GM19455 (cell line): ENCODE data around the gene ADIRF.

ENCODE experiments used
- ATAC-seq: cut with Tn5 transposase; IDR thresholded peaks from one replicate; pipeline ENCODE4 v1.9.1; 2021; ENCODE audit not compliant: unreplicated experiment

ADIRF gene

GRCh38 chr10:86960003-86960862 is 8.0 kb upstream of the ADIRF start:
- peak; percentile 65 for ATAC-seq

GRCh38 chr10:86960863-86961434 is 7.3 kb upstream of the ADIRF start:
- ATAC-seq, result no peak

- ATAC-seq, result no peak
Observed at GRCh38 chr10:86961481-86962091, 6.7 kb upstream of the ADIRF start.

GRCh38 chr10:86962136-86962980 is 5.9 kb upstream of the ADIRF start:
- no peak for ATAC-seq

GRCh38 chr10:86962981-86963310 is 5.3 kb upstream of the ADIRF start:
- no peak for ATAC-seq

DNA sequence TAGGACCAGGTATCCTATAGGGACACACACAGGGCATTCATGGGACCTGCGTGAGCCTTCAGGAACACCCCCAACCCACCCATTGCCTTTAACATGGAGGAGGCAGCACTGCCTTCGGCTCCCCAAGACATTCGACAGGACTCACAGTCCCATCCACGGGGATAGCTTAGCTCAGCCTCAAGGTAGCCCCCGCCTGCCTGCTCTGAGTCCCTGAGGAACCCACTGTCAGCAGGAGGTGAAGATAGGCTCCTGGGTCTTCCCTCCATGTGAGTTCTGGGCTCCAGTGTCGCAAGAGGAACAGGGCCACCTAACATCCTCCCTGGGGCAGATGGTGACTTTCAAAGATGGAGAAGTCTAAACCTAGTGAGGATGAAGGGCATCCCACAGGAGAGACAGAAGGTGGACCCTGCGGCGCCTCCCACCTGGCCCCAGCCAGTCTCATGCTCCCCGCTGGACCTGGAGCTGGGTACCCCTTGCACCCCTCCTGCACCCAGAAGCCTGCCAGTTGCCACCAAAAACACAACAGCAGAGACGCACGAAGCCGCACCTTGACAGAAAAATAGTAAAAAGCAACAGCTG is 4.9 kb upstream of the ADIRF start:
- no peak for ATAC-seq

DNA sequence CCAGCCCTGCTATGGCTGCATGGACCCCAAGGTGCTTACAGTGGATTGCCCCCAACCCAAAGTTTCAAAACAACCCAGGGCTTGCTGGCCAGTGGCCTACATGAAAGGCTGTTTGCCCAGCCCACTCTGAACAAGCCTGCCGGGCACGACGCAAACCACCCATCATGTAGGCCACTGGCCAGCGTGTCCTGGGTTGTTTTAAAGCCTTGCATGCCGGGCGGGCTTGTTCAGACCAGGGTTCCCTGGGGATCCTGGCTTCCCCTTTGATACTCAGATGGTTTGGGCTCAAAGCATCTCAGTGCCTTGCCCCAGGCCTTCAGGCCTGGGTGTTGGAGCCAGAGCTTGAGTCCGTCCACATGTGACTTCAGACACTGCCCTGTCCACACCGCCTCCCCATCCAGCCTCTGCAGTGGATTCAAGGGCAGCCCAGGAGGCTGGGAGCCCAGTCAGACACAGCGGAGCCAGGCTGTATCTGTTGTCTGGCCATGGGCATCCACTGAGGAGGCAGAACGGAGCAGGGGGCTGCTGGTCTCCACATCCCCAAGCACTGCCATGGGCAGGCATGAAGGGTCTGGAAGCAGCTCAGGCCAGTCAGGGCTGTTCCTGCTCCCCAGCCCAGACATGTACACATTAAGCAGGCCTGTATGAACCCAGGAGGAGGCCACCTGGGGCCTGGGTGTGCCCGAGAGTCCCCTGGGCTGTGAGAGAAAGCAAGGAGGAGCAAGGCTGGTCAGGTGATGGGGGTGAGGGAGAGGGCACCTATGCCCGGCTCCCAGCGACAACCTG is 4.0 kb upstream of the ADIRF start:
- ATAC-seq, result no peak

GRCh38 chr10:86964847-86965190 is 3.5 kb upstream of the ADIRF start:
- ATAC-seq, result no peak

DNA sequence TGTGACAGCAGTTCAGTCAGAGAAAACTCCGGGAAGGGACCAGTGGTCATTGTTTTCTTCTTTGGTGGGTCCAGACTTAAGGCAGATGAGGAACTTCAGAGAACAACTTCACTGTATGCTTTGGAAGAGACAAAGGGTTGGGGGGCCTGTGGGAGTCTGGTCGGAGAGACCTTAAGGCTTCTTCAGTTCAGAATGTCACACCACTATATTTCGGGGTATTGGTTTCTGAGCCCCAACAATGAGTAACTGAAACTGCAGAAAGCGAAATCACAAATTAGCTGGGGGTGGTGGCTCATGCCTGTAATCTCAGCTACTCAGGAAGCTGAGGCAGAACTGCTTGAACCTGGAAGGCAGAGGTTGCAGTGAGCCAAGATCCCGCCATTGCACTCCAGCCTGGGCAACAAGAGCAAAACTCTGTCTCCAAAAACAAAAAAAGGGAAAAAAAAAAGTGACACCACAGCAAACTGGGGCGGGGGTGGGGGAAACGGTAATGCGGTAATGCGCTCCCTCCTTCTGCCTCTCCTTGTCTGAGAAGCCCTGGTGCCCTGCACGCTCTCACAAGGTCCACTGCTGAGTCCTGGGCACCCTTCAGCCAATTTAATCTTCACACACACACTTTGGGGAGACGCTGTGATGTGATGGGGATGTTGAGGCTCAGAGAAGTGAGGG is 2.2 kb upstream of the ADIRF start:
- ATAC-seq, result peak; percentile 22

DNA sequence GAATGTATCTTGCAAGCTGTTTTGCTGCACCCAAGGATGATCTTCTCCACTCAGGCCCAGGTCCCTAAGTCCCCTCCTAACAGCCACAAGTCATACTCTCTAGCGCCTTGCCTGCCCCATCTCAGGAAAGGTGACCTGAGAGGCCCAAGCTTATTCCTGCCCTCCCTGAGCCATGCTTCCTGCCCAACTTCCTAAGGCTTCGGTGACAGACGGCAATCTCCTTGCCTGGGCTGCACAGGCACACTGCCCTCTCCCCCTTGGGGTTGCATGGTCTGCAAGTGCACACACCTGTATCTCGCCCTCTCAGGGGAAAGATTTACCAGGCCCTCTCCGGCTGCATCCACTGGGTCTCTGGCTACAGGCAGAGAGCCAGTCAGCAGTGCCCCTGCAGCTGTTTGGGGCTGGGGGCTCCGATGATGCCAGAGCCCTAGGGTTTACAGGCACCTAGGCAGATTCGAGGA is 771 bp upstream of the ADIRF start:
- ATAC-seq, result no peak

GRCh38 chr10:86968994-86969355 is 693 bp downstream of the ADIRF start:
- ATAC-seq, result no peak

GRCh38 chr10:86969421-86970041 is 1.2 kb downstream of the ADIRF start:
- ATAC-seq, result no peak

DNA sequence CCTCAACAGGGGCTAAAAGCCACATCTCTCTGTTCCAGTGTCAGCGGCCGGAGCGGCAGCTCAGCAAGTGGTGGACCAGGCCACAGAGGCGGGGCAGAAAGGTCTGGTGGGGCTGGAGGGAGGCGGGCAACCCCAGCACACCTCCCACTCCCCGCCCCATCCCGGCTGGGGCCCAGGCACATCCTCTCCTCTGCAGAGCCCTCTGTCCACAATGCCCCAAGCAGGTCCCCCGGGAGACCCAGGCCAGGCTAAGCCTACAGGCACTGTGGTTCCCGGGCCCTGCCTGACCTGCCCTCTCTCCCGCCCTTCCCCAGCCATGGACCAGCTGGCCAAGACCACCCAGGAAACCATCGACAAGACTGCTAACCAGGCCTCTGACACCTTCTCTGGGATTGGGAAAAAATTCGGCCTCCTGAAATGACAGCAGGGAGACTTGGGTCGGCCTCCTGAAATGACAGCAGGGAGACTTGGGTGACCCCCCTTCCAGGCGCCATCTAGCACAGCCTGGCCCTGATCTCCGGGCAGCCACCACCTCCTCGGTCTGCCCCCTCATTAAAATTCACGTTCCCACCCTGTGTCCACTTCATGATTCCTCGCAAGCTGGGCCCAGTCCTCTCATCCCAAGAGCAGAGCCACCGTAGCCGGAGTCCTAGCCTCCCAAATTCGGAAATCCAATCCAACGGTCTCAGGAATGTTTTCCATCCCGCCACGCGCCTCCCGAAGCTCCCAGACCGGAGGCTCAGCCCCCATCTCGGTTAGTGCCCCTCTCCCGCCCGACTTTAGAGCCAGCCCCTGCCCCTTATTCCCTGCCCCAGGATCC is 2.1 kb downstream of the ADIRF start:
- ATAC-seq, result no peak

DNA sequence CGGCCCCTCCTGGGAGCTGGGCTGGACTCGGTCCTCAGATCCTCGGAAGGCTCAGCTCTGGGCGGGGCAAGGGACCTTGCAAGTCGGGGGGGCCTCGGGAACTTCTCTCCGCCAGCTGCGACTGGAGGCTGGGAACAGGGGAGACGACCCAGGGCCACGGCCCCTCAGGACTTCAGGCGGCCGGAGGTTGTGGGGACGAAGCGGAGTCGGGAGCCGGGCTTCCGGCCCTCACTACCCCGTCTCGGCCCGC is 2.6 kb downstream of the ADIRF start:
- no peak for ATAC-seq

GRCh38 chr10:86971232-86971991 is 3.1 kb downstream of the ADIRF start:
- ATAC-seq, result peak; percentile 79

DNA sequence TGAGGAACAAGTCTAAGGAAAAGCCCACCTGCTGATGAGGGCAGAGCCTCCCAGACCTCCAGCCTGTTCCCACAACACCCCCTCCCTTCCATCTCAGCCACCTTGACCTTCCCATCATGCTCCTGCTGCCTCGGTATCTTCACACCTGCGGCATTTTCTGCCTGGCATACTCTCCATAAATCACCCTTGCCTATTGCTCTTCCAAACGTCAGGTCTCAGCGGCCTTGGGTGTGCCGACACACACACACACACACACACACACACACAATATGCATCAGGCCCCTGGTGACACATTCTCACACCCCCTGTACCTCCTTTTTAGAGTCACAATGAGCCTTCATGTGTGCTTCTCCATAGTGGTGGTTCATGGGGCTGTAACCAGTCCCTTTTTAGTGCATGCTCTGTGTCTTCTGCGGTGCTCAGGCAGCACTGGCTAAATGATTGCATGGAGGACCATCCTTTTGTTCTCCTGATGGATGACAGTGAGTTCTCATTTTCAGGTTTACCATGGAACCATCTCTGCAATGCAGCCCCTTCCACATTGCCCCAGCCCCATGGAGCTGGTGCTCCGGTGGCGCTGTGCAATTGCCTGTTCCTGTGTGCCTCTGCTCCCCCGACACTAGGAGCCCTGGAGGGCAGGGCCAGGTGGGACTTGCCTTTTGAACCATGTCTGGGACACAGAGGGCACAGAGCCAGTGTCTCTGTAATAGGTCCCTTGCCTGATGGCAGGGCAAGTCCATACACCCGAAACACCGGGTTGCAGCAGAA is 4.5 kb downstream of the ADIRF start:
- no peak for ATAC-seq

- ATAC-seq, result no peak
Observed at GRCh38 chr10:86974484-86974883, 6.2 kb downstream of the ADIRF start.
